PC-3 (cell line): Measurements from ENCODE around the gene TBC1D21.

Experiments used
- EZH2phosphoT487 ChIP-seq: fragments of 300-600 bp; sonication (generic); IDR thresholded peaks from 2 replicates; pipeline ENCODE4 v1.6.1; 2018; ENCODE audit warnings: mild to moderate bottlenecking, antibody characterized with exemption, low read length, borderline replicate concordance
- TF ChIP-seq, protein P1 (sequence below): fragments of 300-600 bp; sonication (generic); conservative IDR thresholded peaks from 2 replicates; pipeline ENCODE4 v1.5.1; 2017; ENCODE audit warnings: antibody characterized with exemption, low read depth, mild to moderate bottlenecking, low read length

- TF ChIP-seq, protein P1, sequence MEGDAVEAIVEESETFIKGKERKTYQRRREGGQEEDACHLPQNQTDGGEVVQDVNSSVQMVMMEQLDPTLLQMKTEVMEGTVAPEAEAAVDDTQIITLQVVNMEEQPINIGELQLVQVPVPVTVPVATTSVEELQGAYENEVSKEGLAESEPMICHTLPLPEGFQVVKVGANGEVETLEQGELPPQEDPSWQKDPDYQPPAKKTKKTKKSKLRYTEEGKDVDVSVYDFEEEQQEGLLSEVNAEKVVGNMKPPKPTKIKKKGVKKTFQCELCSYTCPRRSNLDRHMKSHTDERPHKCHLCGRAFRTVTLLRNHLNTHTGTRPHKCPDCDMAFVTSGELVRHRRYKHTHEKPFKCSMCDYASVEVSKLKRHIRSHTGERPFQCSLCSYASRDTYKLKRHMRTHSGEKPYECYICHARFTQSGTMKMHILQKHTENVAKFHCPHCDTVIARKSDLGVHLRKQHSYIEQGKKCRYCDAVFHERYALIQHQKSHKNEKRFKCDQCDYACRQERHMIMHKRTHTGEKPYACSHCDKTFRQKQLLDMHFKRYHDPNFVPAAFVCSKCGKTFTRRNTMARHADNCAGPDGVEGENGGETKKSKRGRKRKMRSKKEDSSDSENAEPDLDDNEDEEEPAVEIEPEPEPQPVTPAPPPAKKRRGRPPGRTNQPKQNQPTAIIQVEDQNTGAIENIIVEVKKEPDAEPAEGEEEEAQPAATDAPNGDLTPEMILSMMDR = no peak
- TF ChIP-seq EZH2phosphoT487 = no peak
These were observed 8.0 kb upstream of the TBC1D21 start for GRCh38 chr15:73865379-73865778.
